Measurements from ENCODE around the gene LTBP1. TPM values are rescaled to one million over a fixed set of nuclear protein-coding genes. Genes with fewer than 3 reads are reported as not detected.

Gene LTBP1
- total and polyA plus RNA-seq, 2 experiments from 2014 or later: 15.7 to 49.8 TPM

DNA sequence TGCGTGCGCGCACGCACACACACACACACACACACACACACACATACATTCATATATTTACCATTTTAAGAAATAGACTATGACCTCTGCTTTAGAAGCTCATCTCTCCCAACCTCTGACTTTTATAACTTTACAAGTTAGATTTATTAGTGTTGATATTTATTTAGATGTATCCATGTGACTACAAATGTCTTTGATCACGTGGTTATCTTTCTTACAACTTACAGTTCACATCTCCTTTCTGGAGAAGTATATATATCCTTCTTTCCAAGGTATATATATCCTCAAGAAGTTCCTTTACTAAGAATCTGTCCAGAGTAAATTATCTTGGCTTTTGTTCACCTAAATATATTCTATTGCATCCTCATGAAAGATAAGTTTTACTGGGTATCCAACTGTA, 16.3 kb upstream of the LTBP1 start (continued):
- TF ChIP-seq EZH2phosphoT487 (IDR thresholded peaks at IDR 0.05; ENCODE audit: unreplicated experiment) (no peak), STAT1 (IDR thresholded peaks at IDR 0.05; ENCODE audit: unreplicated experiment) (no peak), POLR2AphosphoS5 (IDR thresholded peaks at IDR 0.05; ENCODE audit: low read depth) (no peak), EZH2 (IDR thresholded peaks at IDR 0.05; ENCODE audit: low read depth, unreplicated experiment) (no peak)

GRCh38 chr2:32931519-32931918, 15.2 kb upstream of the LTBP1 start:
- Histone ChIP-seq H2AFZ (no peak overlapping the region), H3K4me1 (ENCODE audit: insufficient read depth) (peaks cover 27% of the 10 kb centered on the region), H3K9me2 (ENCODE audit: insufficient read depth) (peaks cover 8% of the 10 kb centered on the region; the same call in 1 of the 2 replicates), H3K79me2 (replicated peaks; ENCODE audit: insufficient read depth) (no peaks in the 10 kb centered on the region), H3K36me3 (ENCODE audit: insufficient read depth) (no peaks in the 10 kb centered on the region), H3K4me2 (peak overlapping the region; percentile 46), H3K27ac (ENCODE audit: low read depth) (peak overlapping the region; percentile 68), H3K4me3 (peak overlapping the region; percentile 23; the same call in 1 of the 2 replicates), H3K27me3 (ENCODE audit: insufficient read depth) (no peaks in the 10 kb centered on the region), H4K20me1 (replicated peaks; ENCODE audit: insufficient read depth) (no peaks in the 10 kb centered on the region), H3F3A (replicated peaks; ENCODE audit: low read depth) (no peaks in the 10 kb centered on the region)
- H3K4me3 Mint-ChIP-seq: no peak overlapping the region
- no peaks in the 10 kb centered on the region; the same call in 2 of the 3 replicates for H3K9me3 Mint-ChIP-seq
- TF ChIP-seq, protein P1, sequence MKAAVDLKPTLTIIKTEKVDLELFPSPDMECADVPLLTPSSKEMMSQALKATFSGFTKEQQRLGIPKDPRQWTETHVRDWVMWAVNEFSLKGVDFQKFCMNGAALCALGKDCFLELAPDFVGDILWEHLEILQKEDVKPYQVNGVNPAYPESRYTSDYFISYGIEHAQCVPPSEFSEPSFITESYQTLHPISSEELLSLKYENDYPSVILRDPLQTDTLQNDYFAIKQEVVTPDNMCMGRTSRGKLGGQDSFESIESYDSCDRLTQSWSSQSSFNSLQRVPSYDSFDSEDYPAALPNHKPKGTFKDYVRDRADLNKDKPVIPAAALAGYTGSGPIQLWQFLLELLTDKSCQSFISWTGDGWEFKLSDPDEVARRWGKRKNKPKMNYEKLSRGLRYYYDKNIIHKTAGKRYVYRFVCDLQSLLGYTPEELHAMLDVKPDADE (IDR thresholded peaks at IDR 0.05): no peak
- TF ChIP-seq JUNB (IDR thresholded peaks at IDR 0.05; ENCODE audit: unreplicated experiment) (no peak), STAT1 (IDR thresholded peaks at IDR 0.05; ENCODE audit: unreplicated experiment) (no peak), ZNF114 (CRISPR knock-in tag; IDR thresholded peaks at IDR 0.05) (no peak), CTCF (conservative IDR thresholded peaks at IDR 0.05; ENCODE audit: low read depth in 2 of 2) (no peak), POLR2AphosphoS5 (IDR thresholded peaks at IDR 0.05; ENCODE audit: low read depth) (no peak)
- TF ChIP-seq, protein P2, sequence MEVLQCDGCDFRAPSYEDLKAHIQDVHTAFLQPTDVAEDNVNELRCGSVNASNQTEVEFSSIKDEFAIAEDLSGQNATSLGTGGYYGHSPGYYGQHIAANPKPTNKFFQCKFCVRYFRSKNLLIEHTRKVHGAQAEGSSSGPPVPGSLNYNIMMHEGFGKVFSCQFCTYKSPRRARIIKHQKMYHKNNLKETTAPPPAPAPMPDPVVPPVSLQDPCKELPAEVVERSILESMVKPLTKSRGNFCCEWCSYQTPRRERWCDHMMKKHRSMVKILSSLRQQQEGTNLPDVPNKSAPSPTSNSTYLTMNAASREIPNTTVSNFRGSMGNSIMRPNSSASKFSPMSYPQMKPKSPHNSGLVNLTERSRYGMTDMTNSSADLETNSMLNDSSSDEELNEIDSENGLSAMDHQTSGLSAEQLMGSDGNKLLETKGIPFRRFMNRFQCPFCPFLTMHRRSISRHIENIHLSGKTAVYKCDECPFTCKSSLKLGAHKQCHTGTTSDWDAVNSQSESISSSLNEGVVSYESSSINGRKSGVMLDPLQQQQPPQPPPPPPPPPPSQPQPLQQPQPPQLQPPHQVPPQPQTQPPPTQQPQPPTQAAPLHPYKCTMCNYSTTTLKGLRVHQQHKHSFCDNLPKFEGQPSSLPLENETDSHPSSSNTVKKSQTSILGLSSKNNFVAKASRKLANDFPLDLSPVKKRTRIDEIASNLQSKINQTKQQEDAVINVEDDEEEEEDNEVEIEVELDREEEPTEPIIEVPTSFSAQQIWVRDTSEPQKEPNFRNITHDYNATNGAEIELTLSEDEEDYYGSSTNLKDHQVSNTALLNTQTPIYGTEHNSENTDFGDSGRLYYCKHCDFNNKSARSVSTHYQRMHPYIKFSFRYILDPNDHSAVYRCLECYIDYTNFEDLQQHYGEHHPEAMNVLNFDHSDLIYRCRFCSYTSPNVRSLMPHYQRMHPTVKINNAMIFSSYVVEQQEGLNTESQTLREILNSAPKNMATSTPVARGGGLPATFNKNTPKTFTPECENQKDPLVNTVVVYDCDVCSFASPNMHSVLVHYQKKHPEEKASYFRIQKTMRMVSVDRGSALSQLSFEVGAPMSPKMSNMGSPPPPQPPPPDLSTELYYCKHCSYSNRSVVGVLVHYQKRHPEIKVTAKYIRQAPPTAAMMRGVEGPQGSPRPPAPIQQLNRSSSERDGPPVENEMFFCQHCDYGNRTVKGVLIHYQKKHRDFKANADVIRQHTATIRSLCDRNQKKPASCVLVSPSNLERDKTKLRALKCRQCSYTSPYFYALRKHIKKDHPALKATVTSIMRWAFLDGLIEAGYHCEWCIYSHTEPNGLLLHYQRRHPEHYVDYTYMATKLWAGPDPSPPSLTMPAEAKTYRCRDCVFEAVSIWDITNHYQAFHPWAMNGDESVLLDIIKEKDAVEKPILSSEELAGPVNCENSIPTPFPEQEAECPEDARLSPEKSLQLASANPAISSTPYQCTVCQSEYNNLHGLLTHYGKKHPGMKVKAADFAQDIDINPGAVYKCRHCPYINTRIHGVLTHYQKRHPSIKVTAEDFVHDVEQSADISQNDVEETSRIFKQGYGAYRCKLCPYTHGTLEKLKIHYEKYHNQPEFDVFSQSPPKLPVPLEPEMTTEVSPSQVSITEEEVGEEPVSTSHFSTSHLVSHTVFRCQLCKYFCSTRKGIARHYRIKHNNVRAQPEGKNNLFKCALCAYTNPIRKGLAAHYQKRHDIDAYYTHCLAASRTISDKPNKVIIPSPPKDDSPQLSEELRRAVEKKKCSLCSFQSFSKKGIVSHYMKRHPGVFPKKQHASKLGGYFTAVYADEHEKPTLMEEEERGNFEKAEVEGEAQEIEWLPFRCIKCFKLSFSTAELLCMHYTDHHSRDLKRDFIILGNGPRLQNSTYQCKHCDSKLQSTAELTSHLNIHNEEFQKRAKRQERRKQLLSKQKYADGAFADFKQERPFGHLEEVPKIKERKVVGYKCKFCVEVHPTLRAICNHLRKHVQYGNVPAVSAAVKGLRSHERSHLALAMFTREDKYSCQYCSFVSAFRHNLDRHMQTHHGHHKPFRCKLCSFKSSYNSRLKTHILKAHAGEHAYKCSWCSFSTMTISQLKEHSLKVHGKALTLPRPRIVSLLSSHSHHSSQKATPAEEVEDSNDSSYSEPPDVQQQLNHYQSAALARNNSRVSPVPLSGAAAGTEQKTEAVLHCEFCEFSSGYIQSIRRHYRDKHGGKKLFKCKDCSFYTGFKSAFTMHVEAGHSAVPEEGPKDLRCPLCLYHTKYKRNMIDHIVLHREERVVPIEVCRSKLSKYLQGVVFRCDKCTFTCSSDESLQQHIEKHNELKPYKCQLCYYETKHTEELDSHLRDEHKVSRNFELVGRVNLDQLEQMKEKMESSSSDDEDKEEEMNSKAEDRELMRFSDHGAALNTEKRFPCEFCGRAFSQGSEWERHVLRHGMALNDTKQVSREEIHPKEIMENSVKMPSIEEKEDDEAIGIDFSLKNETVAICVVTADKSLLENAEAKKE (CRISPR knock-in tag; IDR thresholded peaks at IDR 0.05): no peak
- H3K36me3 Mint-ChIP-seq (ENCODE audit: low read depth): no peaks in the 10 kb centered on the region
- peaks cover 13% of the 10 kb centered on the region for H3K27me3 Mint-ChIP-seq (ENCODE audit: insufficient read depth, low read depth, poor library complexity)
- H3K27ac Mint-ChIP-seq: peak overlapping the region; percentile 93
- ATAC-seq (no peak), DNase-seq (ENCODE audit: low spot score) (no peak)
- peaks cover 51% of the 10 kb centered on the region for H3K4me1 Mint-ChIP-seq

All from GM23338 (cell line).